HepG2 (cell line): ENCODE data around the gene SURF2. TPM values are rescaled to one million over a fixed set of nuclear protein-coding genes. Genes with fewer than 3 reads are reported as not detected.

Experiments used
- MXI1 ChIP-seq: IDR thresholded peaks from 3 replicates; pipeline ENCODE4 v1.6.1; 2012; ENCODE audit warnings: low read depth, low read length, inconsistent platforms, borderline replicate concordance
- NFIB ChIP-seq: sonication (generic); formaldehyde crosslinking; IDR thresholded peaks from 2 replicates; pipeline ENCODE4 v1.9.0; 2021; ENCODE audit warnings: missing genetic modification reagents, mild to moderate bottlenecking, borderline replicate concordance
- SALL1 ChIP-seq: sonication (generic); formaldehyde crosslinking; IDR thresholded peaks from 2 replicates; pipeline ENCODE4 v1.8.0; 2022; ENCODE audit warnings: mild to moderate bottlenecking, missing genetic modification reagents
- ZFAT ChIP-seq: sonication (generic); formaldehyde crosslinking; conservative IDR thresholded peaks from 2 replicates; pipeline ENCODE4 v1.8.1; 2023; ENCODE audit warnings: missing genetic modification reagents, inconsistent platforms
- ZNF317 ChIP-seq: sonication (generic); formaldehyde crosslinking; IDR thresholded peaks from 2 replicates; pipeline ENCODE4 v1.5.0; 2020; ENCODE audit warnings: mild to moderate bottlenecking, missing genetic modification reagents
- ZNF496 ChIP-seq: sonication (generic); formaldehyde crosslinking; IDR thresholded peaks from 2 replicates; pipeline ENCODE4 v1.8.1; 2023; ENCODE audit warnings: mild to moderate bottlenecking, moderate library complexity, missing genetic modification reagents; ENCODE audit not compliant: insufficient replicate concordance
- polyA plus RNA-seq, 8 experiments: library from polyadenylated mRNA; depleted of rRNA in 3 of 8; stranded (reverse) in 7 of 8; unstranded in 1 of 8; fragments of >200 nt; fragmentation: Illumina TruSeq in 4 of 8; extraction: Trizol in 4 of 8; gene quantifications; 2 replicates each; pipeline versions ENCODE4 v1.2.1 to v1.2.3, GENCODE V29; 2011 to 2016; ENCODE audit warnings: low read depth in 4 of 8, missing spikeins in 1 of 8, mixed read lengths in 1 of 8; ENCODE audit not compliant: insufficient read depth in 1 of 8
- total RNA-seq, 5 experiments: library from RNA; depleted of rRNA; stranded (reverse); fragments of >200 nt; fragmentation: Illumina TruSeq; extraction: Trizol; gene quantifications; 2 replicates each; pipeline ENCODE4 v1.2.3, GENCODE V29; 2016; ENCODE audit warnings: low read depth in 1 of 5
- TF ChIP-seq, protein P1 (sequence below), 2 experiments: sonication (generic) in 1 of 2; formaldehyde crosslinking in 1 of 2; IDR thresholded peaks; 2 replicates each; pipeline versions ENCODE4 v1.4.0 to v1.6.1; 2018 to 2020; ENCODE audit warnings: missing genetic modification reagents in 2 of 2, borderline replicate concordance in 1 of 2, low read depth in 1 of 2, mild to moderate bottlenecking in 1 of 2, missing biosample characterization in 1 of 2
- TF ChIP-seq, protein P2 (sequence below): sonication (generic); formaldehyde crosslinking; IDR thresholded peaks from 2 replicates; pipeline ENCODE4 v1.4.0; 2020; ENCODE audit warnings: missing genetic modification reagents, borderline replicate concordance
- TF ChIP-seq, protein P3 (sequence below): sonication (generic); formaldehyde crosslinking; conservative IDR thresholded peaks from 2 replicates; pipeline ENCODE4 v1.4.0; 2020; ENCODE audit warnings: missing genetic modification reagents
- TF ChIP-seq, protein P4 (sequence below): sonication (generic); formaldehyde crosslinking; IDR thresholded peaks from 2 replicates; pipeline ENCODE4 v1.4.0; 2020; ENCODE audit warnings: mild to moderate bottlenecking, missing genetic modification reagents
- TF ChIP-seq, protein P5 (sequence below): sonication (generic); formaldehyde crosslinking; IDR thresholded peaks from 2 replicates; pipeline ENCODE4 v1.5.1; 2020; ENCODE audit warnings: mild to moderate bottlenecking, missing genetic modification reagents, borderline replicate concordance
- TF ChIP-seq, protein P6 (sequence below): sonication (generic); formaldehyde crosslinking; conservative IDR thresholded peaks from 2 replicates; pipeline ENCODE4 v1.4.0; 2020; ENCODE audit warnings: mild to moderate bottlenecking, missing genetic modification reagents, moderate library complexity

The SURF2 gene
- total and polyA plus RNA-seq, 2 of the 13 experiments (the other 11 are each of a cell fraction or from before 2014, with no cell fraction given): 6.3 to 13.6 TPM

DNA sequence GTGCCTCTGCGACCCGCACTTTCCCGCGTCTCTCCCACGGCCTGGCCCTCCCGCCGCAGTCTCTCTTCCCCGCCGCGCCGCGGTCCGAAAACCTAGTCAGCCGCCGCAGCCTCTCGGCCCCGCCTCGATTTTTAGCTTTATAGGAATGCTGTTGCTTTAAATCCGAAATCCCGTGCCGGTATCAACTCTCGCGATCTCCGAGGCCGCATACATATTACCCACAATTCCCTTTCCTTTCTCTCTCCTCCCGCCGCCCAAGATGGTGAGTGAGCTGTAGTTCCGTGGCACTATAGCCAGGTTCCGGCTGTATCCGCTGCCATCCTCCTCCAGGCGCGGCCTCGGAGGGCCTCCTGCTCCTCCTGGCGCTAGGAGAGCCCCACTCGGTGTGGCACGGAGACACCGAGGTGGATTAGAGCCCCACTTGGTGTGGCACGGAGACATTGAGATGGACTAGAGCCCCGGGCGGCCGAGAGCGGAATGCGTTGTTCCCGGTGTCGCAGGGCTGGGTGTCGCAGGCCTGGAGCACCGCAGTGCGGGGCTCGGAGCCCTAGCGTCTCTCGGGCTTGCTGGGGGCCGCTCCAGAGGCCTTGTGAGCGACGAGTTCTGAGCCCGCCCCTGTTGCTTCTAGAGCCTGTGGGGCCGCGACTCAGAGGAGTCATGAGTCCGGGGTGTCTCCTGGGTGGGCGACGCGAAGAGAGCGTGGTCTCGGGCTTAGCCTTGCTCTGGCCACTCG lies 8.2 kb upstream of the SURF2 start, which contains the start of the genes MED22 and RPL7A (continued):
- TF ChIP-seq, protein P1, sequence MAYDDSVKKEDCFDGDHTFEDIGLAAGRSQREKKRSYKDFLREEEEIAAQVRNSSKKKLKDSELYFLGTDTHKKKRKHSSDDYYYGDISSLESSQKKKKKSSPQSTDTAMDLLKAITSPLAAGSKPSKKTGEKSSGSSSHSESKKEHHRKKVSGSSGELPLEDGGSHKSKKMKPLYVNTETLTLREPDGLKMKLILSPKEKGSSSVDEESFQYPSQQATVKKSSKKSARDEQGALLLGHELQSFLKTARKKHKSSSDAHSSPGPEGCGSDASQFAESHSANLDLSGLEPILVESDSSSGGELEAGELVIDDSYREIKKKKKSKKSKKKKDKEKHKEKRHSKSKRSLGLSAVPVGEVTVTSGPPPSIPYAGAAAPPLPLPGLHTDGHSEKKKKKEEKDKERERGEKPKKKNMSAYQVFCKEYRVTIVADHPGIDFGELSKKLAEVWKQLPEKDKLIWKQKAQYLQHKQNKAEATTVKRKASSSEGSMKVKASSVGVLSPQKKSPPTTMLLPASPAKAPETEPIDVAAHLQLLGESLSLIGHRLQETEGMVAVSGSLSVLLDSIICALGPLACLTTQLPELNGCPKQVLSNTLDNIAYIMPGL (CRISPR knock-in tag; IDR thresholded peaks at IDR 0.05; ENCODE audit: borderline replicate concordance in 1 of 2, low read depth in 1 of 2): peak; percentile 82 to 87; a peak in 3 of 4 replicates
- TF ChIP-seq, protein P2, sequence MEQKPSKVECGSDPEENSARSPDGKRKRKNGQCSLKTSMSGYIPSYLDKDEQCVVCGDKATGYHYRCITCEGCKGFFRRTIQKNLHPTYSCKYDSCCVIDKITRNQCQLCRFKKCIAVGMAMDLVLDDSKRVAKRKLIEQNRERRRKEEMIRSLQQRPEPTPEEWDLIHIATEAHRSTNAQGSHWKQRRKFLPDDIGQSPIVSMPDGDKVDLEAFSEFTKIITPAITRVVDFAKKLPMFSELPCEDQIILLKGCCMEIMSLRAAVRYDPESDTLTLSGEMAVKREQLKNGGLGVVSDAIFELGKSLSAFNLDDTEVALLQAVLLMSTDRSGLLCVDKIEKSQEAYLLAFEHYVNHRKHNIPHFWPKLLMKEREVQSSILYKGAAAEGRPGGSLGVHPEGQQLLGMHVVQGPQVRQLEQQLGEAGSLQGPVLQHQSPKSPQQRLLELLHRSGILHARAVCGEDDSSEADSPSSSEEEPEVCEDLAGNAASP (CRISPR knock-in tag): peak; percentile 27; the same call in 1 of the 2 replicates
- TF ChIP-seq ZFAT (CRISPR knock-in tag) (no peak), ZNF496 (CRISPR knock-in tag) (no peak), ZNF317 (peak; percentile 64; the same call in 1 of the 2 replicates), NFIB (CRISPR knock-in tag) (no peak), MXI1 (peak; percentile 67; the same call in 1 of the 3 replicates), SALL1 (CRISPR knock-in tag) (peak; percentile 91)
- TF ChIP-seq, protein P3, sequence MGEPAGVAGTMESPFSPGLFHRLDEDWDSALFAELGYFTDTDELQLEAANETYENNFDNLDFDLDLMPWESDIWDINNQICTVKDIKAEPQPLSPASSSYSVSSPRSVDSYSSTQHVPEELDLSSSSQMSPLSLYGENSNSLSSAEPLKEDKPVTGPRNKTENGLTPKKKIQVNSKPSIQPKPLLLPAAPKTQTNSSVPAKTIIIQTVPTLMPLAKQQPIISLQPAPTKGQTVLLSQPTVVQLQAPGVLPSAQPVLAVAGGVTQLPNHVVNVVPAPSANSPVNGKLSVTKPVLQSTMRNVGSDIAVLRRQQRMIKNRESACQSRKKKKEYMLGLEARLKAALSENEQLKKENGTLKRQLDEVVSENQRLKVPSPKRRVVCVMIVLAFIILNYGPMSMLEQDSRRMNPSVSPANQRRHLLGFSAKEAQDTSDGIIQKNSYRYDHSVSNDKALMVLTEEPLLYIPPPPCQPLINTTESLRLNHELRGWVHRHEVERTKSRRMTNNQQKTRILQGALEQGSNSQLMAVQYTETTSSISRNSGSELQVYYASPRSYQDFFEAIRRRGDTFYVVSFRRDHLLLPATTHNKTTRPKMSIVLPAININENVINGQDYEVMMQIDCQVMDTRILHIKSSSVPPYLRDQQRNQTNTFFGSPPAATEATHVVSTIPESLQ (CRISPR knock-in tag): no peak
- TF ChIP-seq, protein P4, sequence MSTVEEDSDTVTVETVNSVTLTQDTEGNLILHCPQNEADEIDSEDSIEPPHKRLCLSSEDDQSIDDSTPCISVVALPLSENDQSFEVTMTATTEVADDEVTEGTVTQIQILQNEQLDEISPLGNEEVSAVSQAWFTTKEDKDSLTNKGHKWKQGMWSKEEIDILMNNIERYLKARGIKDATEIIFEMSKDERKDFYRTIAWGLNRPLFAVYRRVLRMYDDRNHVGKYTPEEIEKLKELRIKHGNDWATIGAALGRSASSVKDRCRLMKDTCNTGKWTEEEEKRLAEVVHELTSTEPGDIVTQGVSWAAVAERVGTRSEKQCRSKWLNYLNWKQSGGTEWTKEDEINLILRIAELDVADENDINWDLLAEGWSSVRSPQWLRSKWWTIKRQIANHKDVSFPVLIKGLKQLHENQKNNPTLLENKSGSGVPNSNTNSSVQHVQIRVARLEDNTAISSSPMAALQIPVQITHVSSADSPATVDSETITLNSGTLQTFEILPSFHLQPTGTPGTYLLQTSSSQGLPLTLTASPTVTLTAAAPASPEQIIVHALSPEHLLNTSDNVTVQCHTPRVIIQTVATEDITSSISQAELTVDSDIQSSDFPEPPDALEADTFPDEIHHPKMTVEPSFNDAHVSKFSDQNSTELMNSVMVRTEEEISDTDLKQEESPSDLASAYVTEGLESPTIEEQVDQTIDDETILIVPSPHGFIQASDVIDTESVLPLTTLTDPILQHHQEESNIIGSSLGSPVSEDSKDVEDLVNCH (CRISPR knock-in tag): no peak
- TF ChIP-seq, protein P5, sequence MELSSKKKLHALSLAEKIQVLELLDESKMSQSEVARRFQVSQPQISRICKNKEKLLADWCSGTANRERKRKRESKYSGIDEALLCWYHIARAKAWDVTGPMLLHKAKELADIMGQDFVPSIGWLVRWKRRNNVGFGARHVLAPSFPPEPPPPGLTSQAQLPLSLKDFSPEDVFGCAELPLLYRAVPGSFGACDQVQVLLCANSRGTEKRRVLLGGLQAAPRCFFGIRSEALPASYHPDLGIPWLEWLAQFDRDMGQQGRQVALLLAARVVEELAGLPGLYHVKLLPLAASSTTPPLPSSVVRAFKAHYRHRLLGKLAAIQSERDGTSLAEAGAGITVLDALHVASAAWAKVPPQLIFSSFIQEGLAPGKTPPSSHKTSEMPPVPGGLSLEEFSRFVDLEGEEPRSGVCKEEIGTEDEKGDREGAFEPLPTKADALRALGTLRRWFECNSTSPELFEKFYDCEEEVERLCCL (CRISPR knock-in tag): no peak
- TF ChIP-seq, protein P6, sequence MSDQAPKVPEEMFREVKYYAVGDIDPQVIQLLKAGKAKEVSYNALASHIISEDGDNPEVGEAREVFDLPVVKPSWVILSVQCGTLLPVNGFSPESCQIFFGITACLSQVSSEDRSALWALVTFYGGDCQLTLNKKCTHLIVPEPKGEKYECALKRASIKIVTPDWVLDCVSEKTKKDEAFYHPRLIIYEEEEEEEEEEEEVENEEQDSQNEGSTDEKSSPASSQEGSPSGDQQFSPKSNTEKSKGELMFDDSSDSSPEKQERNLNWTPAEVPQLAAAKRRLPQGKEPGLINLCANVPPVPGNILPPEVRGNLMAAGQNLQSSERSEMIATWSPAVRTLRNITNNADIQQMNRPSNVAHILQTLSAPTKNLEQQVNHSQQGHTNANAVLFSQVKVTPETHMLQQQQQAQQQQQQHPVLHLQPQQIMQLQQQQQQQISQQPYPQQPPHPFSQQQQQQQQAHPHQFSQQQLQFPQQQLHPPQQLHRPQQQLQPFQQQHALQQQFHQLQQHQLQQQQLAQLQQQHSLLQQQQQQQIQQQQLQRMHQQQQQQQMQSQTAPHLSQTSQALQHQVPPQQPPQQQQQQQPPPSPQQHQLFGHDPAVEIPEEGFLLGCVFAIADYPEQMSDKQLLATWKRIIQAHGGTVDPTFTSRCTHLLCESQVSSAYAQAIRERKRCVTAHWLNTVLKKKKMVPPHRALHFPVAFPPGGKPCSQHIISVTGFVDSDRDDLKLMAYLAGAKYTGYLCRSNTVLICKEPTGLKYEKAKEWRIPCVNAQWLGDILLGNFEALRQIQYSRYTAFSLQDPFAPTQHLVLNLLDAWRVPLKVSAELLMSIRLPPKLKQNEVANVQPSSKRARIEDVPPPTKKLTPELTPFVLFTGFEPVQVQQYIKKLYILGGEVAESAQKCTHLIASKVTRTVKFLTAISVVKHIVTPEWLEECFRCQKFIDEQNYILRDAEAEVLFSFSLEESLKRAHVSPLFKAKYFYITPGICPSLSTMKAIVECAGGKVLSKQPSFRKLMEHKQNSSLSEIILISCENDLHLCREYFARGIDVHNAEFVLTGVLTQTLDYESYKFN (CRISPR knock-in tag): no peak
